ENCODE results near the gene ATPAF2. TPM values are rescaled to one million over a fixed set of nuclear protein-coding genes. Genes with fewer than 3 reads are reported as not detected.

Gene ATPAF2
- total RNA-seq, 2 donors from 2014 or later = 31.4 to 50.8 TPM

DNA sequence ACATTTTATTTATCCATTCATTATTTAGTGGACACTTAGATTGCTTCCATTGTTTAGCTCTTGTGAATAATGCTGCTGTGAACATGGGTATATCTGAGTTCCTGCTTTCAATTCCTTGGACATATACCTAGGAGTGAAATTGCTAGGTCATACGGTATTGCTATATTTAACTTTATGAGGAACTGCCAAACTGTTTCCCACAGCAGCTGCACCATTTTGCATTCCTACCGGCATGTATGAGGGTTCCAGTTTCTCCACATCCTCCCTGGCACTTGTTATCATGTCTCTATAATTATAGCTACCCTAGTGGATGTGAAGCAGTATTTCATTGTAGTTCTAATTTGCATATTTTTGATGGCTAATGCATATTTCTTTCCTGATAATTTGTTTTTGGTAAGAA, 25.1 kb upstream of the ATPAF2 start:
- H3K4me3 ChIP-seq (ENCODE audit: low read length) = no peak overlapping the region
- no peaks in the 10 kb centered on the region for H3K27me3 ChIP-seq (ENCODE audit: control insufficient read depth, insufficient read depth, low read length, poor library complexity, severe bottlenecking)
- H3K9ac ChIP-seq (ENCODE audit: extremely low read depth, low read length, poor library complexity, severe bottlenecking) = no peak overlapping the region
- no peaks in the 10 kb centered on the region for H3K4me1 ChIP-seq (ENCODE audit: control insufficient read depth, insufficient read depth, low read length)
- WGBS, 2 experiments (ENCODE audit: insufficient coverage in 1 of 2, insufficient read length in 1 of 2) = 80 to 96% methylated on average over 1 to 2 of the region's 2 CpGs
- no peaks in the 10 kb centered on the region for H3K27me3 Mint-ChIP-seq (ENCODE audit: insufficient read depth)
- TF ChIP-seq, protein P1, sequence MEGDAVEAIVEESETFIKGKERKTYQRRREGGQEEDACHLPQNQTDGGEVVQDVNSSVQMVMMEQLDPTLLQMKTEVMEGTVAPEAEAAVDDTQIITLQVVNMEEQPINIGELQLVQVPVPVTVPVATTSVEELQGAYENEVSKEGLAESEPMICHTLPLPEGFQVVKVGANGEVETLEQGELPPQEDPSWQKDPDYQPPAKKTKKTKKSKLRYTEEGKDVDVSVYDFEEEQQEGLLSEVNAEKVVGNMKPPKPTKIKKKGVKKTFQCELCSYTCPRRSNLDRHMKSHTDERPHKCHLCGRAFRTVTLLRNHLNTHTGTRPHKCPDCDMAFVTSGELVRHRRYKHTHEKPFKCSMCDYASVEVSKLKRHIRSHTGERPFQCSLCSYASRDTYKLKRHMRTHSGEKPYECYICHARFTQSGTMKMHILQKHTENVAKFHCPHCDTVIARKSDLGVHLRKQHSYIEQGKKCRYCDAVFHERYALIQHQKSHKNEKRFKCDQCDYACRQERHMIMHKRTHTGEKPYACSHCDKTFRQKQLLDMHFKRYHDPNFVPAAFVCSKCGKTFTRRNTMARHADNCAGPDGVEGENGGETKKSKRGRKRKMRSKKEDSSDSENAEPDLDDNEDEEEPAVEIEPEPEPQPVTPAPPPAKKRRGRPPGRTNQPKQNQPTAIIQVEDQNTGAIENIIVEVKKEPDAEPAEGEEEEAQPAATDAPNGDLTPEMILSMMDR (conservative IDR thresholded peaks at IDR 0.05) = no peak
- peaks cover 50% of the 10 kb centered on the region for H3K36me3 Mint-ChIP-seq (ENCODE audit: low read depth)
- no peak overlapping the region for H3K27ac Mint-ChIP-seq
- DNase-seq = no peak
- no peak overlapping the region for H3K4me3 Mint-ChIP-seq
- no peaks in the 10 kb centered on the region for H3K9me3 ChIP-seq (ENCODE audit: control insufficient read depth, low read length)
- peaks cover 68% of the 10 kb centered on the region for H3K36me3 ChIP-seq (ENCODE audit: control insufficient read depth, insufficient read depth, low read length)
- no peaks in the 10 kb centered on the region for H3K4me1 Mint-ChIP-seq
- no peaks in the 10 kb centered on the region for H3K9me3 Mint-ChIP-seq
- H3K27ac ChIP-seq (ENCODE audit: low read depth, low read length) = no peak overlapping the region

DNA sequence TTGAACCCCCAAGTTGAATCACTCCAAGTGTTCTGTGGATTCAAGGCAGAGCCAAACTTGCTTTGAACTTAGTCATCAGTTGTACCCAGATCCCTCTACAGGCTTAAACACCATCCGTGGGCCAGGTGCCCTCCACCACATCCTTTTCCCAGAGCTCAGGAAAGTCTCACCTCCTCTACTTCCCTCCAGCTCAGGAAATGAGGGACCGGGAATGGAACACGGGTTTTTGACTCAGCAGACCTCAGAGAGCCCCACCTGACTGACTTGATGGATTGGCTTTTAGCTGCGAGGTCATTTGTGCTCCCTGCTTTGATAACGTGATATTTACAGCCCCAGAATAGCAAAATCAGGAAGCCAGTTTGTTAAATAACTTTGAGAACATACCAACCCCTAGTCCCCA, 20.3 kb upstream of the ATPAF2 start:
- Histone ChIP-seq H3K4me1 (ENCODE audit: control insufficient read depth, insufficient read depth, low read length) (no peaks in the 10 kb centered on the region), H3K9ac (ENCODE audit: extremely low read depth, low read length, poor library complexity, severe bottlenecking) (no peak overlapping the region), H3K36me3 (ENCODE audit: control insufficient read depth, insufficient read depth, low read length) (peaks cover 78% of the 10 kb centered on the region), H3K27ac (ENCODE audit: low read depth, low read length) (no peak overlapping the region), H3K9me3 (ENCODE audit: control insufficient read depth, low read length) (no peaks in the 10 kb centered on the region), H3K27me3 (ENCODE audit: control insufficient read depth, insufficient read depth, low read length, poor library complexity, severe bottlenecking) (no peaks in the 10 kb centered on the region), H3K4me3 (ENCODE audit: low read length) (no peak overlapping the region)
- Mint-ChIP-seq H3K4me1 (no peaks in the 10 kb centered on the region), H3K9me3 (no peaks in the 10 kb centered on the region), H3K27ac (peak overlapping the region; percentile 4), H3K27me3 (ENCODE audit: insufficient read depth) (no peaks in the 10 kb centered on the region), H3K36me3 (ENCODE audit: low read depth) (peaks cover 77% of the 10 kb centered on the region), H3K4me3 (no peak overlapping the region)
- WGBS, 2 experiments (ENCODE audit: insufficient coverage in 1 of 2, insufficient read length in 1 of 2) = 93 to 100% methylated on average over 3 to 5 of the region's 5 CpGs
- no peak for DNase-seq
- TF ChIP-seq, protein P1 (conservative IDR thresholded peaks at IDR 0.05) = no peak

DNA sequence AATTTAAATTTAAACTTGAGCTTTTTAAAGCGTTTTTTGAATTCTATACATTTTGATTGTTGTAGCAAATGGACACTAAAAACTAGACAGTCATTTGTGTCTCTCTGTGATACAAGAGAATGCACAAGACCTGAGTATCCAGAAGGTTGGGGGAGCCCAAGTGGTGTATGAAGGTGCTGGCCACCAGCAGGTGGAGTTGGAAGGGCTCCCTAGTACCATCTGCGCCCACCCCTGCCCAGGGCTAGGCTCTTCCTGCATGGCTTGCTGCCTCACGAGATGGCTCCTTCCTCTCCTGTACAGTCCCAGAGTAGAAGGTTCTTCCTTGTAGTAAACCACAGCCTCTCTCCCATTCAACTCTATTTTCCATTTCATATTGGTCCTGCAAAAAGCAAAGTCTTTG, 17.2 kb upstream of the ATPAF2 start:
- no peaks in the 10 kb centered on the region for H3K4me1 ChIP-seq (ENCODE audit: control insufficient read depth, insufficient read depth, low read length)
- Mint-ChIP-seq H3K9me3 (no peaks in the 10 kb centered on the region), H3K36me3 (ENCODE audit: low read depth) (peaks cover 72% of the 10 kb centered on the region)

More for the DNA sequence above, 17.2 kb upstream of the ATPAF2 start:
- Mint-ChIP-seq H3K27ac (no peak overlapping the region), H3K4me3 (no peak overlapping the region), H3K27me3 (ENCODE audit: insufficient read depth) (no peaks in the 10 kb centered on the region), H3K4me1 (no peaks in the 10 kb centered on the region)
- Histone ChIP-seq H3K4me3 (ENCODE audit: low read length) (no peak overlapping the region), H3K9ac (ENCODE audit: extremely low read depth, low read length, poor library complexity, severe bottlenecking) (no peak overlapping the region), H3K36me3 (ENCODE audit: control insufficient read depth, insufficient read depth, low read length) (peaks cover 77% of the 10 kb centered on the region), H3K27me3 (ENCODE audit: control insufficient read depth, insufficient read depth, low read length, poor library complexity, severe bottlenecking) (no peaks in the 10 kb centered on the region), H3K9me3 (ENCODE audit: control insufficient read depth, low read length) (no peaks in the 10 kb centered on the region), H3K27ac (ENCODE audit: low read depth, low read length) (no peak overlapping the region)
- WGBS, 2 experiments (ENCODE audit: insufficient coverage in 1 of 2, insufficient read length in 1 of 2) = 93 to 94% methylated on average over 3 of the region's 3 CpGs
- TF ChIP-seq, protein P1 (conservative IDR thresholded peaks at IDR 0.05) = peak; percentile 22
- DNase-seq = no peak
